ENCODE results near the gene ABI3BP.

Gene ABI3BP

GRCh38 chr3:100879195-100879810 is 113.9 kb downstream of the ABI3BP start:
- no peak for DNase-seq

DNA sequence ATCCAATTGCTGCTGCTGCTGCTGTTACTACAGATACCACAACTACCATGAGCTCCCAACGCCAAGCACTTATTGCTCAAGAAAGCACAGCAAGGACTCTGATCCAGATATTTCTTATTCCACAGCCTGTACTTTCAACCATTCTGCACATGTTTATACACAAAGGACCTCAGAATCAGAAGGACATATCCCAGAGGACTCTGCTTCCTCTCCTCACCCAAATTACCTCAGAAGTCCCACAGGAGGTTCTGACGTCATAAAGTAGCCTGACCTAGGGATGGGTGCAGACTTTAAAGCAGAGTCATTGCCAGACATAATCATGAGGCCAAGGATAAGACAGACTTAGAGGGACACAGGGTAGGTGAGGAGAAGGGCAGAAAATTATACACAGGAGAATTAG is 115.9 kb downstream of the ABI3BP start:
- no peak for DNase-seq

DNA sequence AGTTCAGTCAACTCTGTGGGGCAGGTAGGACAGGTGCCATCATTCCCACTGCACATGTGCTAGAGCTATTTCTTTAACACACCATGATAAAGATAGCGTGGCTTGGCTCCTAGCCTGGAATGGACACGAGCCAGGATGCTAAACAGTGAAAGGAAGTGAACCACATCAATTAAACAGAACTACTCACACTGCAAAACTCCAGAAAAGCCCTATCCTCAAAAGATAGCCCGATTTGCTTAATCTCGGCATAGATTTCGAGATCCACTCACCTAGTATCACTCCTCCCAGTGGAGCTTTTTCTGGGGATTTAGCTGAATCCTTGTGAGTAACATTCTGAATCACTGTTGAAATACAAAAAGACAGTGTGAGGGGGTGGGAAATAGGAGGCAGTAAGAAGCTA is 118.0 kb downstream of the ABI3BP start:
- peak; percentile 2 for DNase-seq

DNA sequence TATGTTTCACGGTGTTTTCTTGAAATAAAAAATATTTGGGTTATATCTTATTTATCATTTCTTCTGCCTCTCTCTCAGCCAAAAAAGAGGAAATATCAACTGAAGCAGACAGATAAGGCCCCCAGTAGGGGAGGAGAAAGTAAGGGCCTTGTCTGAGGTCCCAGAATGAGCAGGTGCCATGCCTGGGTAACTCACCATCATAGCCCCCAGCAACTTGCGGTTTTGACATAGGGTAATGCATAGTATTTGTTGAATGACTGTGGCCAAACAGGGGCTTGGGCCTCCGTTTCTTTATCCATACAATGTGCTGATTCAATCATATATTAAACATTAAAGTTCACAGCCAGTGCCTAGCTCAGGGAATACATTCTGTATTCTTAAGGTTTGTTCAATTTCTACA is 119.6 kb downstream of the ABI3BP start:
- no peak for DNase-seq

- no peak for DNase-seq
Observed at GRCh38 chr3:100871306-100871705, 121.9 kb downstream of the ABI3BP start.

DNA sequence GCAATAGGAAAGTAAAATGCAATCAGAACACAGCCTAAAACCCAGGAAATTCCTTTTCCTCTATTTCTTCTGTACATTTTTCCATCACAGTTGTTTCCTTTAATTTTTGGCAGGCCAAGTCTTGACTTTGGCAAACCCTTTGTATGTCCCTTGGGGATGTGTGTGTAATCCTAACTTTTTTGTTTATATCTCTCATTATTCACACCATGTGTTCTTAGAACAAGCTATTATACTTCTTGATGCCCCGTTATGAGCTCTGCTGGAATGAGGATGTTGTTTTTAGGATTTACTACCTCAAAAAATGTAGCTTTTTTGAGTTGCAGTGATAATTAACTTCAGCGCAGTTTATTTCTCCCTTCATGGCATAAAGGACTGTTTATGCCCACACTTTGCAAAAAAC is 123.4 kb downstream of the ABI3BP start:
- no peak for DNase-seq

DNA sequence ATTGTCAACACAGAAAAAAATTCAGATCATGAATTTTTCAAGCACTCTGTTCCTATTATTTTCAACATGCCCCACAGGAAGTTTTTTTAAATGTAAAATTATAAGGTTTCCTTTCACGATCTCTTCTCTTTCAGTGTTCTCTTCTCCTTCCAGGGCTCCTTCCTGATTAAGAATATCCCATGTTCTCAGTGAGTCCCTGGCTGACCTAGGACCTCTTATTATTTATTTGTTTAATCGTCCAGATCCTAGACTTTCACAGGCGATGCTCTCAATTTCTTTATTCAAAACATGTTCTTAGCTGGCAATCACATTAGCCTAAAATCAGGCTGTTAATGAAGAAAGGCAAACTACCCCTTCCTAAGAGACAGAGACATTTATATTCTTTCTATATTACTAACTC is 124.3 kb downstream of the ABI3BP start:
- no peak for DNase-seq

GRCh38 chr3:100868096-100868495 is 125.1 kb downstream of the ABI3BP start:
- DNase-seq: no peak

- peak; percentile 4 for DNase-seq
Observed at GRCh38 chr3:100865442-100865841, 127.8 kb downstream of the ABI3BP start.

GRCh38 chr3:100864471-100865250 is 128.6 kb downstream of the ABI3BP start:
- DNase-seq: no peak

DNA sequence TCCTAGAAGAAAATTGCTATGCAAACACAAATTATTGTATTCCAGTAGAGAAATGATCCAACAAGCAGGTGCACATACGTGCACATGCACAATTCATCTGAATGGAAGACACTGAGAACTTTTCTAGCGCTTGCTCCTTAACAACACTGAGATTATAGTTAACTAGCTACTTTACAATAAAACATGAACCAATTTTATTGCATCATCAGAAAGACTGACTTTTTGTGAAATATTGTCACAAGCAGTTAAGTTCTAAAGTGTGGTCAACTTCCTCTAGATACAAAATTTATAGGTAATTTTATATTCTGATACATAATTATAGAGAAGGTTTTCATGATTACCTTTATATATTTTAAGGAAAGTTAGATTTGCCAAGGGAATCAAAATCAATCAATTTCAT is 135.4 kb downstream of the ABI3BP start:
- no peak for DNase-seq

- DNase-seq: no peak
Observed at GRCh38 chr3:100856821-100857220, 136.4 kb downstream of the ABI3BP start.

DNA sequence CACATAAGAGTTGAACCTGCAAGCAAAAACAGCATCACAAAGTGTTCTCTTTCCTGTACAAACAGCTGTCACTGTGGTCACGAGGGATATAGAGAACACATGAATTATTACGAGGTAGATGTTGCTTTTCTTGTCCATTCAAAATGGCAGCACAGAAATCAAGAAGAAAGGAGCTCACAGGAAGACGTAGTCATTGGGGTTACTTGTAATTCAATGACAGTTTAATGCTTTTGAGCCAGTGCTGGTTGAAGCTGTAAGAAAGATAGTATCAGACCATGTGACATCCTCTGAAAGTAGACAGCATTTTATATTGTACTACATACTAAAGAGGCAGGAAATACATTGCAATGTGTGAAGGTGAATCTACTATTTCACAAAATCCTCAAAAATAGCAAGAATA is 140.4 kb downstream of the ABI3BP start:
- DNase-seq: no peak

DNA sequence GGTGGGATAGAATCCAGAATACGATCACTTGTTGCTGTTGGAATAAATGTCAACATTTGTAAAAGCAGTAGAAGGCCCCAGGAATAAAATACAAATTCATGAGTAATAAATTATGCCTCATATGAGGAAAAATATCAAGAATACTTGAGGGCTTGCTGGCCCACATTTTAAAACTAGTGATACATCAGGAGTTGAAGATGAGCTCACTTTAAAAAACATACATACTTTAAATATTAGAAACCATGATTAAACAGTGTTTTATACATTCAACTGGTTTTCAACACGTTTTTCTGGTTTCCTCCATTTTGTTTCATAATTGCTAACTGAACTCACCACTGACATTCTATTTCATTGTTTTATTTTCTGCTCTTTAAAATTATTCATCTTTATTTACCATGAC is 142.5 kb downstream of the ABI3BP start:
- no peak for DNase-seq

DNA sequence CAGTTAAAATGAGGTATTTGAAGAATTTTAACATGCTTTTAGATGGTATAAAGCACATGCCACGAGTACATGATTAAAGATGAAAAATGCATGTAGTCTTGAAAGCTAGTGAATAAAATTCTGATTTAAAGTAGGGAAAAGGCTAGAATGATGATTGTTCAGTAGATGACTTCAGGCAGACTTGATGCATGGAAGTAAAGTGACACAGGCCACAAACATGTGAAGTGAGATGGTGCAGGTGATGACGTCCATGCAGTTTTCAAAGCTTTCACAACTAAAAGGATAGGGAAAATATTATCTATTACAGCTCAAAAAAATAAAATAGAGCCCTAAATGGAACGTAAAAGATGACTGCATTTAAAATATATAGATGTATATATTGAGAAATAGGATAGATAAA is 143.1 kb downstream of the ABI3BP start:
- DNase-seq: no peak

GRCh38 chr3:100844063-100844936 is 148.9 kb downstream of the ABI3BP start:
- no peak for DNase-seq

GRCh38 chr3:100838157-100838556 is 155.1 kb downstream of the ABI3BP start:
- DNase-seq: no peak

GRCh38 chr3:100836661-100837060 is 156.6 kb downstream of the ABI3BP start:
- no peak for DNase-seq

DNA sequence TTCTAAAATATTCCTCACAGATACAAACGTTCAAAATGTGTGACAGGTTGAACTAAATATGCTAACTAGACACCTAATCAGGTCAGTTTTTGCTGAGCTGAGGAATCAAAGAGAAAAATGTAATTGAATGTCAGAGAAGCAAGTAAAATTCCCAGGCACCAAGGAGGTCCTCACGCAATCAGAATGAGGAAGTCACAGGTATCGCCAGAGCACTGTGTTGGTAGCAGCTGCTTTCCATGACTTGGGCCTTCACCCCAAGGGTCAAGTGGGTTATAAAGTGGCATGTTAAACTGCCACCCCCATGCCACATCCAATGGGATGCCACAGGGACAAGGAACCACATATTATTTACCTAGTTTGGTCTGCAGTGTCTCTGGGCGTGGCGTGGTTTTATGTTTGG is 158.9 kb downstream of the ABI3BP start:
- no peak for DNase-seq

GRCh38 chr3:100833483-100833882 is 159.7 kb downstream of the ABI3BP start:
- no peak for DNase-seq

DNA sequence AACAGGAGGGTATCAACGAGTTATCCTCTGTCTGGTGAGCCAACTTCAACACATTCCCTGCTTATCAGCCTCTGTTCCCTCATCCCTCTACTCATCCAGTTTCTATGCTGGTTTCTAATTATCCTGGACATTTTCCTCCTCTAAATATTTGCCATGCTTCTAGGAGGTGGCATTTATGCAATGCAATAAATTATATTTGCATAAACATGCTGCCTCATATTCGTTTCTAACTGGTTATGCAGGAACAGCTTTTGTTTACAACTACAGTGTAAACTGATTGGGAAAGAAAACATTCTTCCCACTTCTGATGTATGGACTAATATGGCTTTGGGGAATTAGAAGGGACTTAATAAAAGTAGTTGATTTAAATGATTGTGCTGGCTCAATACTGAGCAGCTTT is 161.6 kb downstream of the ABI3BP start:
- DNase-seq: no peak

DNA sequence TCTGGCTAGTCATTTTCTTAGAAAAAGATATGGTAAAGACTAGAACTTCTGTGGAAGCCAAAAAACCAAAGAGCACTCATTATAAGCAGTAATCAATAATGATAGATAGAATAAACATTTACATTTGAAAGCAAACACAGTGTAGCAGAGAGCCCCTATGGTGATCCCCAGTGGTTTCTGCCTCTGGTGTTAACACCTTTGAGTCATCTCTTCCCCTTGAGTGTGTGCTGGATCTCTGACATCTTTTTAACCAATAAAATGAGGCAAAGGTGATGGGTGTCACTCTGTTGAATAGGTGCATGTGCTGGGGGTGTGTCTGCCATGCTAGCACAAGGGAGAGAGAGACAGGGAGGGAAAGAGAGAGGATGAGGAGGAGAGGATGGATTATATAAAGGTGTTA is 162.3 kb downstream of the ABI3BP start:
- no peak for DNase-seq

GRCh38 chr3:100825574-100825973 is 167.6 kb downstream of the ABI3BP start:
- no peak for DNase-seq

DNA sequence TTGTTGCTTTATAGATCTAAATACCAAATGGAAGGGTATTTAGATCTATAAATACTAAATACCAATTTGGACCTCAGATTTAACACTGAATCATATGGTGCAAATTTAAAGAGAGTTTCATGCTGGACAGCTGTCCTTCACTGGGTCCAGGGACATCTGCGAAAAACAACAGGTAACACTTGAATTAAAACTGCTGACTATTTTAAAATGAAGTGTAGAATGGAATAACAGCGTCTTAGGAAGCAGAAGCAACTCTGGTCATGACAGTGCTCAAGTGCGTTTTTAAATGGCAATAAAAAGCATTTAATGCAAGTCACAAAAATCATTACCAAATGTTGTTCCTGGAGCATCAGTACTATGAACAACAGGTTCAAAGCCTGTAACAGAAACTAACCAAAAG is 177.6 kb downstream of the ABI3BP start:
- DNase-seq: no peak
